Measurements from ENCODE around the gene MRM2.

DNA sequence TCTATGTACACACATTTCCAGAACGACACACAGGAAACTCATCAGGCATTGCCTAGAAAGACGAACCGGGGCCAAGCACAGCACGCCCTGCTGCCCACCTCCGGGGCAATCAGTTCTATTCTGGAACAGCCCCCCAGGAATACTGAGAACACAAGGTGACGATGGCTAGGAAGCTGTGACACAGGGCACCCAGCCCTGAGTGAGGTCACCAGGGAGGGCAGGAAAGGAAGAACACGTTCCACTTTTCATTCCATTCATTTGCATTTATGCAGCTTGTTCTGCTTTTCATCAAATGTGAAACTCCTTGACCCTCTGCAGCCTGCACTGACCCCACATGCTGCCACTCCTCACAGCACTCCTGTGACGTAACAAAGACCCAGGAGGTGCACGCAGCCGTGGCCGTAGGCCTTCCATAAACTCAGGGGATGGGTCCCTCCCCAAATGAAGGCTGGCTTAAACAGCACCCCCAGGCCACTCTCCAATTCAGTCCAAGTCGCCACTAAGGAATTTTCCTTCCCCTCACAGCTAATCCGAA is 38.2 kb downstream of the MRM2 start:
- TF ChIP-seq, protein P1, sequence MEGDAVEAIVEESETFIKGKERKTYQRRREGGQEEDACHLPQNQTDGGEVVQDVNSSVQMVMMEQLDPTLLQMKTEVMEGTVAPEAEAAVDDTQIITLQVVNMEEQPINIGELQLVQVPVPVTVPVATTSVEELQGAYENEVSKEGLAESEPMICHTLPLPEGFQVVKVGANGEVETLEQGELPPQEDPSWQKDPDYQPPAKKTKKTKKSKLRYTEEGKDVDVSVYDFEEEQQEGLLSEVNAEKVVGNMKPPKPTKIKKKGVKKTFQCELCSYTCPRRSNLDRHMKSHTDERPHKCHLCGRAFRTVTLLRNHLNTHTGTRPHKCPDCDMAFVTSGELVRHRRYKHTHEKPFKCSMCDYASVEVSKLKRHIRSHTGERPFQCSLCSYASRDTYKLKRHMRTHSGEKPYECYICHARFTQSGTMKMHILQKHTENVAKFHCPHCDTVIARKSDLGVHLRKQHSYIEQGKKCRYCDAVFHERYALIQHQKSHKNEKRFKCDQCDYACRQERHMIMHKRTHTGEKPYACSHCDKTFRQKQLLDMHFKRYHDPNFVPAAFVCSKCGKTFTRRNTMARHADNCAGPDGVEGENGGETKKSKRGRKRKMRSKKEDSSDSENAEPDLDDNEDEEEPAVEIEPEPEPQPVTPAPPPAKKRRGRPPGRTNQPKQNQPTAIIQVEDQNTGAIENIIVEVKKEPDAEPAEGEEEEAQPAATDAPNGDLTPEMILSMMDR (IDR thresholded peaks at IDR 0.05) = no peak
- TF ChIP-seq POLR2A (IDR thresholded peaks at IDR 0.05) = no peak

All from tibial nerve (tissue), 3 donors.